K562 (cell line): ENCODE measurements around the gene FASN. TPM values are rescaled to one million over a fixed set of nuclear protein-coding genes. Genes with fewer than 3 reads are reported as not detected.

Experiments
- ATF1 ChIP-seq, 2 experiments: fragments of 450-650 bp in 1 of 2; IDR thresholded peaks; 2 replicates each; pipeline ENCODE4 v1.6.1; 2016; ENCODE audit warnings: missing compliant biosample characterization in 1 of 2, missing genetic modification characterization in 1 of 2
- BCLAF1 ChIP-seq, 2 experiments: fragments of 450-650 bp in 1 of 2; IDR thresholded peaks; 2 replicates each; pipeline ENCODE4 v1.6.1; 2011 to 2017; ENCODE audit warnings: low read depth in 2 of 2, antibody characterized with exemption in 1 of 2, borderline replicate concordance in 1 of 2, low read length in 1 of 2, mild to moderate bottlenecking in 1 of 2, mixed read lengths in 1 of 2; ENCODE audit not compliant: control insufficient read depth in 1 of 2
- DNMT1 ChIP-seq: fragments of 450-650 bp; IDR thresholded peaks from 2 replicates; pipeline ENCODE4 v1.6.1; 2016; ENCODE audit warnings: antibody characterized with exemption, mild to moderate bottlenecking
- E2F3 ChIP-seq: fragments of 250-450 bp; sonication (Bioruptor Pico); IDR thresholded peaks from 2 replicates; pipeline ENCODE4 v1.4.0; 2020; ENCODE audit warnings: mild to moderate bottlenecking
- KLF13 ChIP-seq: fragments of 450-650 bp; IDR thresholded peaks from 2 replicates; pipeline ENCODE4 v1.6.1; 2016; ENCODE audit warnings: missing genetic modification characterization, low read depth, mild to moderate bottlenecking, missing compliant biosample characterization, moderate library complexity, borderline replicate concordance
- MEIS2 ChIP-seq: fragments of 450-650 bp; IDR thresholded peaks from 2 replicates; pipeline ENCODE4 v1.6.1; 2014; ENCODE audit warnings: mild to moderate bottlenecking; ENCODE audit not compliant: partially characterized antibody
- PHF8 ChIP-seq: fragments of 200-600 bp; sonication (generic); IDR thresholded peaks from 2 replicates; pipeline ENCODE4 v1.6.1; 2012; ENCODE audit warnings: mixed run types, mild to moderate bottlenecking, inconsistent platforms, low read length, moderate library complexity, borderline replicate concordance
- ZNF282 ChIP-seq: sonication (generic); formaldehyde crosslinking; IDR thresholded peaks from 2 replicates; pipeline ENCODE4 v1.8.1; 2023; ENCODE audit warnings: missing genetic modification reagents
- ZNF655 ChIP-seq: fragments of 250-450 bp; sonication (Bioruptor Pico); IDR thresholded peaks from 2 replicates; pipeline ENCODE4 v1.5.0; 2021
- ZNF764 ChIP-seq: fragments of 250-450 bp; sonication (Bioruptor Pico); IDR thresholded peaks from 2 replicates; pipeline ENCODE4 v1.4.0; 2020; ENCODE audit warnings: low read depth, mild to moderate bottlenecking, moderate library complexity
- polyA plus RNA-seq, 8 experiments: library from polyadenylated mRNA; depleted of rRNA in 4 of 8; stranded (reverse) in 5 of 8; unstranded in 3 of 8; fragments of >200 nt; fragmentation: Nextera tagmentation in 2 of 8; fragmentation: Illumina TruSeq in 1 of 8; extraction: Ambion mirVana in 2 of 8; extraction: Trizol in 1 of 8; gene quantifications; 2 replicates each; pipeline versions ENCODE4 v1.2.1 to v1.2.3, GENCODE V29; 2011 to 2014; ENCODE audit warnings: inconsistent platforms in 1 of 8, missing spikeins in 1 of 8
- total RNA-seq, 7 experiments: library from RNA; depleted of rRNA in 6 of 7; stranded (reverse); fragments of >200 nt in 6 of 7; fragmentation: Illumina TruSeq in 2 of 7; extraction: Trizol in 2 of 7; gene quantifications; 2 replicates each; pipeline versions ENCODE4 v1.2.1 to v1.2.3, GENCODE V29; 2011 to 2021; ENCODE audit warnings: low replicate concordance in 1 of 7
- TF ChIP-seq, protein P1 (sequence below): fragments of 250-450 bp; sonication (Bioruptor Pico); IDR thresholded peaks from 2 replicates; pipeline ENCODE4 v1.5.0; 2021; ENCODE audit warnings: mild to moderate bottlenecking, borderline replicate concordance
- TF ChIP-seq, protein P2 (sequence below): fragments of 450-650 bp; formaldehyde crosslinking; IDR thresholded peaks from 2 replicates; pipeline ENCODE4 v1.4.0; 2022; ENCODE audit warnings: missing genetic modification characterization
- TF ChIP-seq, protein P3 (sequence below): fragments of 450-650 bp; IDR thresholded peaks from 2 replicates; pipeline ENCODE4 v1.6.1; 2017; ENCODE audit warnings: antibody characterized with exemption, mild to moderate bottlenecking

The FASN gene
- total and polyA plus RNA-seq, 9 of the 15 experiments (the other 6 are each of a cell fraction or from before 2014, with no cell fraction given), result 0.15 to 663 (median 49.9) TPM

DNA sequence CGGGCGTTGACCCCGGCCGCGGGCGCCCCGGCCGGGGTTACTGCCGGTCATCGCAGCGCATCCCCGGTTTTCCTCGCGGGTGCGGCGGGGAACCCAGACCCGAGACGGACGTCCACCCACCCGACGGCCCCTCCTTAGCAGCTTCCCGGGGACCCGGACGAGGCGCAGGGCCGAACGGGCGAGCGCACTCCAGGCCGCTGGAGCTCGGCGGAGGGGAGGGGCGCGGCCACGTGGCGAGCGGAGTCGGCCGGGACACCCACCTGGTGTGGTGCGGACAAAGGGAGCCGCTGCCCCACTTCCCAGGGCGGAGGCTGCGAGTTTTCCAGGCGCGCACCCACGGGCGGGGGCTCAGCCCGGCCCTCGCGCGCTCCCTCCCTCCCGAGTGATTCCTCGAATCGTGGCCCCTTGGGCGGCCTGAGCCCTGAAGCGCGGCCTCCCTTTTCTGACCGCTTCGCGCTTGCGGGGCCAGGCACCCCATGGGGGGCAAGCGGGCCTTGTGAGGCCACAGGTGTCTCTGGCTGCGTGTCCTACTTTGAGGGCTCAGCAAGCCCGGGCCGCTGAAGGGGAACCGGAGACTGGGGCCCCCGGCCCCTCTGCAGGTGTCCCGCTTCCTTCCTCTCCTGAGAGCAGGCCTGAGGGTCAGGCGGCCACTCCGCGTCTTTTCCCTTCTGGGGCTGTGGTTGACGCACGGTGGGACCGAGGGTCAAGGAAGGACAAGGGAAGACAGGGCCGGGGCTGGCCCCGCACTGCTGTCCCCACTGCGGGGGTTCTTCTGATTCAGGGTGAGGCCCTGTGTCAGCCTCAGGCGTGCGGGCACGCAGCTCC, 1.1 kb upstream of the FASN start (continued):
- TF ChIP-seq ZNF764 (CRISPR knock-in tag), result no peak
- TF ChIP-seq ZNF282 (CRISPR knock-in tag), result no peak; the same call in none of the 2 replicates
- TF ChIP-seq MEIS2, result no peak
- peak; percentile 78 for TF ChIP-seq KLF13 (tag)
- no peak for TF ChIP-seq ZNF655
- TF ChIP-seq, protein P1, sequence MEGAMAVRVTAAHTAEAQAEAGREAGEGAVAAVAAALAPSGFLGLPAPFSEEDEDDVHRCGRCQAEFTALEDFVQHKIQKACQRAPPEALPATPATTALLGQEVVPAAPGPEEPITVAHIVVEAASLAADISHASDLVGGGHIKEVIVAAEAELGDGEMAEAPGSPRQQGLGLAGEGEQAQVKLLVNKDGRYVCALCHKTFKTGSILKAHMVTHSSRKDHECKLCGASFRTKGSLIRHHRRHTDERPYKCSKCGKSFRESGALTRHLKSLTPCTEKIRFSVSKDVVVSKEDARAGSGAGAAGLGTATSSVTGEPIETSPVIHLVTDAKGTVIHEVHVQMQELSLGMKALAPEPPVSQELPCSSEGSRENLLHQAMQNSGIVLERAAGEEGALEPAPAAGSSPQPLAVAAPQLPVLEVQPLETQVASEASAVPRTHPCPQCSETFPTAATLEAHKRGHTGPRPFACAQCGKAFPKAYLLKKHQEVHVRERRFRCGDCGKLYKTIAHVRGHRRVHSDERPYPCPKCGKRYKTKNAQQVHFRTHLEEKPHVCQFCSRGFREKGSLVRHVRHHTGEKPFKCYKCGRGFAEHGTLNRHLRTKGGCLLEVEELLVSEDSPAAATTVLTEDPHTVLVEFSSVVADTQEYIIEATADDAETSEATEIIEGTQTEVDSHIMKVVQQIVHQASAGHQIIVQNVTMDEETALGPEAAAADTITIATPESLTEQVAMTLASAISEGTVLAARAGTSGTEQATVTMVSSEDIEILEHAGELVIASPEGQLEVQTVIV, result no peak
- TF ChIP-seq, protein P2, sequence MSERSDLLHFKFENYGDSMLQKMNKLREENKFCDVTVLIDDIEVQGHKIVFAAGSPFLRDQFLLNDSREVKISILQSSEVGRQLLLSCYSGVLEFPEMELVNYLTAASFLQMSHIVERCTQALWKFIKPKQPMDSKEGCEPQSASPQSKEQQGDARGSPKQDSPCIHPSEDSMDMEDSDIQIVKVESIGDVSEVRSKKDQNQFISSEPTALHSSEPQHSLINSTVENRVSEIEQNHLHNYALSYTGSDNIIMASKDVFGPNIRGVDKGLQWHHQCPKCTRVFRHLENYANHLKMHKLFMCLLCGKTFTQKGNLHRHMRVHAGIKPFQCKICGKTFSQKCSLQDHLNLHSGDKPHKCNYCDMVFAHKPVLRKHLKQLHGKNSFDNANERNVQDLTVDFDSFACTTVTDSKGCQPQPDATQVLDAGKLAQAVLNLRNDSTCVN (CRISPR knock-in tag), result no peak
- TF ChIP-seq PHF8, result peak; percentile 73; the same call in 1 of the 2 replicates
- TF ChIP-seq DNMT1, result no peak
- no peak for TF ChIP-seq BCLAF1 (IDR thresholded peaks at IDR 0.05; ENCODE audit: borderline replicate concordance in 1 of 2, control insufficient read depth in 1 of 2, low read depth in 2 of 2, low read length in 1 of 2)
- TF ChIP-seq E2F3 (CRISPR knock-in tag), result no peak
- TF ChIP-seq, protein P3, sequence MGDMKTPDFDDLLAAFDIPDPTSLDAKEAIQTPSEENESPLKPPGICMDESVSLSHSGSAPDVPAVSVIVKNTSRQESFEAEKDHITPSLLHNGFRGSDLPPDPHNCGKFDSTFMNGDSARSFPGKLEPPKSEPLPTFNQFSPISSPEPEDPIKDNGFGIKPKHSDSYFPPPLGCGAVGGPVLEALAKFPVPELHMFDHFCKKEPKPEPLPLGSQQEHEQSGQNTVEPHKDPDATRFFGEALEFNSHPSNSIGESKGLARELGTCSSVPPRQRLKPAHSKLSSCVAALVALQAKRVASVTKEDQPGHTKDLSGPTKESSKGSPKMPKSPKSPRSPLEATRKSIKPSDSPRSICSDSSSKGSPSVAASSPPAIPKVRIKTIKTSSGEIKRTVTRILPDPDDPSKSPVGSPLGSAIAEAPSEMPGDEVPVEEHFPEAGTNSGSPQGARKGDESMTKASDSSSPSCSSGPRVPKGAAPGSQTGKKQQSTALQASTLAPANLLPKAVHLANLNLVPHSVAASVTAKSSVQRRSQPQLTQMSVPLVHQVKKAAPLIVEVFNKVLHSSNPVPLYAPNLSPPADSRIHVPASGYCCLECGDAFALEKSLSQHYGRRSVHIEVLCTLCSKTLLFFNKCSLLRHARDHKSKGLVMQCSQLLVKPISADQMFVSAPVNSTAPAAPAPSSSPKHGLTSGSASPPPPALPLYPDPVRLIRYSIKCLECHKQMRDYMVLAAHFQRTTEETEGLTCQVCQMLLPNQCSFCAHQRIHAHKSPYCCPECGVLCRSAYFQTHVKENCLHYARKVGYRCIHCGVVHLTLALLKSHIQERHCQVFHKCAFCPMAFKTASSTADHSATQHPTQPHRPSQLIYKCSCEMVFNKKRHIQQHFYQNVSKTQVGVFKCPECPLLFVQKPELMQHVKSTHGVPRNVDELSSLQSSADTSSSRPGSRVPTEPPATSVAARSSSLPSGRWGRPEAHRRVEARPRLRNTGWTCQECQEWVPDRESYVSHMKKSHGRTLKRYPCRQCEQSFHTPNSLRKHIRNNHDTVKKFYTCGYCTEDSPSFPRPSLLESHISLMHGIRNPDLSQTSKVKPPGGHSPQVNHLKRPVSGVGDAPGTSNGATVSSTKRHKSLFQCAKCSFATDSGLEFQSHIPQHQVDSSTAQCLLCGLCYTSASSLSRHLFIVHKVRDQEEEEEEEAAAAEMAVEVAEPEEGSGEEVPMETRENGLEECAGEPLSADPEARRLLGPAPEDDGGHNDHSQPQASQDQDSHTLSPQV, result peak; percentile 90
- no peak for TF ChIP-seq ATF1 (CRISPR knock-in tag; IDR thresholded peaks at IDR 0.05)
- TF ChIP-seq ATF1 (tag; IDR thresholded peaks at IDR 0.05), result peak; percentile 32; the same call in 1 of the 2 replicates
